GM18505 (cell line): ENCODE measurements around the gene BAG3.
"Not testable (repeated sequence)": the region's sequence is repeated elsewhere in the genome, so short reads cannot be mapped to it uniquely, and the experiment has no call there.

Experiments used
- ATAC-seq: cut with Tn5 transposase; IDR thresholded peaks from one replicate; pipeline ENCODE4 v1.9.1; 2021; ENCODE audit not compliant: unreplicated experiment
- POLR2A ChIP-seq: IDR thresholded peaks from 4 replicates; pipeline ENCODE4 v1.6.1; 2011; ENCODE audit warnings: borderline replicate concordance; ENCODE audit not compliant: insufficient read depth, insufficient read length; ENCODE audit errors: extremely low read depth

The BAG3 gene

DNA sequence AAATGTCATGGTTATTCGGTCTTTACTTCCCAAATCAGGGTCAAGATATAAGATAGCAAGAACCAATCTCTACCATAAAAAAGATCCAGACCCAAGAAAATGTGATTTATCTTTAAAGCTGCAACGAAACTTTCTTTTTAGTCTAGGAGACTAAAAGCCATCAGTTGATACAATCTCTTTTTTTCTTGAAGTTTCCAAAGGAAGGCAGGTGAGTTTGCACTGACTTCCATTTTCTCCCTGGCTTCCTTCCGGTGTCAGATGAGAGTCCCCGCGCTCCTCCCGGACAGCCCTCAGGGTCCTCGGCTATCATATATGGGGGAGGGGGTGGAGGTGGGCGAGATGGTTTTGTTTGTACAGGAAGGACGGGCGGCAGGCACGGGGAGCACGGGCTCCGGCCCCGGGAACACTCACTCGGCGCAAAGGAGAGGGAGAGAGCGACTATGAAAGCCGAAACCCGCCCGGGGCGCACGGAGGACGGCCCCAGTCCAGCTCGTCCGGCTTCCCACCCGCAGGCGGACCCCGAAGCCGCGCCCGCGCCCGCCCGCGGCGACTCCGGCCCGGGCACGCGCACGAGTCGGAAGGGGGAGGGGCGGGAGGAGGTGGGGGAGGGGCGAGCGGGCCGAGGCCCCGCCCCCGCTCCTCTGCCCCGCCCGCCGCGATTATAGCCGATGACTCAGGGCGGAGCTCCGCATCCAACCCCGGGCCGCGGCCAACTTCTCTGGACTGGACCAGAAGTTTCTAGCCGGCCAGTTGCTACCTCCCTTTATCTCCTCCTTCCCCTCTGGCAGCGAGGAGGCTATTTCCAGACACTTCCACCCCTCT lies at the start of gene BAG3:
Gene BAG3 (plus strand): TSS at position 689 of the 822 bp plus-strand sequence. CDS start 296 bp downstream, outside the sequence.
- ATAC-seq: peak; percentile 50
- TF ChIP-seq POLR2A: peak; percentile 89

DNA sequence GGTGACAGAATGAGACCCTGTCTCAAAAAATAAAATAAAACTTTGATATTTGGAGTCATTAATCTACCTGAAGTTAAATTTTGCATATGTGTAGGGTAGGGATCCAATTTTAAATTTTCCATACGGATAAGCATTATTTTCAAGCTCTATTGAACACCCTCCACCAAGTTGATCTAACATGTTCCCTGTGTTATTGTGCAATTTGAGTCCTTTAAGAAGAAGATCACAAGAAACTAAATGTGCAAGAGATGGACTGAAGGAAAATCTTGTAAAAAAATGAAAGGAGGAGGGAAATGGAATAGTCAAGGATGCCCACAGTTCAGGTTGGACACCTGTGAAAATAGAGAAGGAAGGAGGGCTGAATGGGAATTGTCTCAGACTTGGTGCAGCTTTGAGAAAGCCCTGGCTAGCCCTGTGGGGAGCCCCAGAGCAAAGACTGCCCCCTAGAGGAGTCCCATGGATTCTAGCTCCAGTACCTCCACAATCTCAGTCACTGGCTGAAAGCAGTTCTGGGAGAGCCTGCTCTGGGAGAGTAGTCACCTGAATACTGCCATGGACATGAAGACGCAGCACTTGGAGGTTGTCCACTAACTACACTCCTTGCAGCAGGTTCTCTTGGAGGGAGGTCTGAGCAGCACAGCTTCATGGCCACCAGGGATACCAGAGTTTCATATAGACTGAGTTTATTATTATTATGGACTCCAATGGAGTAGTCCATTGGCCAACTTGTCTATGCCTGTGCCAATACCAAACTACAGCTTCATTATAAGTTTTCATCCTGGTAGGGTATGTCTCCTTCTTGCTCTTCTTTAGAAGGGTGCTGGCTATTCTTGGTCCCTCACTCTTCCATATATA lies 48.7 kb upstream of the BAG3 start:
- no peak for TF ChIP-seq POLR2A
- no peak for ATAC-seq

GRCh38 chr10:119604468-119604867 lies 46.7 kb upstream of the BAG3 start:
- TF ChIP-seq POLR2A: no peak
- ATAC-seq: no peak

- ATAC-seq: no peak
- no peak for TF ChIP-seq POLR2A
Measured at GRCh38 chr10:119608316-119609155, 42.6 kb upstream of the BAG3 start.

GRCh38 chr10:119609516-119609915 lies 41.7 kb upstream of the BAG3 start:
- TF ChIP-seq POLR2A: no peak
- ATAC-seq: no peak

- ATAC-seq: no peak
- TF ChIP-seq POLR2A: no peak
Measured at GRCh38 chr10:119611433-119611832, 39.7 kb upstream of the BAG3 start.

- ATAC-seq: no peak
- no peak for TF ChIP-seq POLR2A
Measured at GRCh38 chr10:119613741-119614140, 37.4 kb upstream of the BAG3 start.

- no peak for ATAC-seq
- no peak for TF ChIP-seq POLR2A
Measured at GRCh38 chr10:119614686-119615085, 36.5 kb upstream of the BAG3 start.

DNA sequence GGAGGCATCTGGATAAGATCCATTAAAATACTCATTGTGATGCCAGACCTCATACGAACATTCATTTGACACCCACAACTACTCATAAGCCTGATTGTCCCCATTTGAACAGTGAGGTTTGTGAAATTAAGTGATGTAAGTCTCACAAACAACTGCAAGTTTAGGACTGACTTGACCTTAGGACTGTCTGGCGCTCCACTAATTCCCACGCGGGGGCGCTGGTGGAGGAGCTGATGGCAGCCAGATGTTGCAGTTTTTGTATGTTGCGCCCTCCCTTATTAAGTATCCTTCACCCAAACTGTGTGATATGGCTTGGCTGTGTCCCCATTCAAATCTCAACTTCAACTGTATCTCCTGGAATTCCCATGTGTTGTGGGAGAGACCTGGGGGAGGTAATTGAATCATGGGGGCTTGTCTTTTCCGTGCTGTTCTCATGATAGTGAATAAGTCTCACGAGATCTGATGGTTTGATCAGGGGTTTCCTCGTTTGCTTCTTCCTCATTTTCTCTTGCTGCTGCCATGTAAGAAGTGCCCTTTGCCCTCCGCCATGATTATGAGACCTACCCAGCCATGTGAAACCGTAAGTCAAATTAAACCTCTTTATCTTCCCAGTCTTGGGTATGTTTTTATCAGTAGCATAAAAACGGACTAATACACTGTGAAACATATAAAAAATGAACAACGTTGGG lies 34.2 kb upstream of the BAG3 start:
- no peak for TF ChIP-seq POLR2A

GRCh38 chr10:119619215-119619614 lies 32.0 kb upstream of the BAG3 start:
- no peak for TF ChIP-seq POLR2A
- no peak for ATAC-seq

More for the DNA sequence above, 34.2 kb upstream of the BAG3 start:
- no peak for ATAC-seq

GRCh38 chr10:119619811-119620210 lies 31.4 kb upstream of the BAG3 start:
- not testable (repeated sequence) for ATAC-seq

DNA sequence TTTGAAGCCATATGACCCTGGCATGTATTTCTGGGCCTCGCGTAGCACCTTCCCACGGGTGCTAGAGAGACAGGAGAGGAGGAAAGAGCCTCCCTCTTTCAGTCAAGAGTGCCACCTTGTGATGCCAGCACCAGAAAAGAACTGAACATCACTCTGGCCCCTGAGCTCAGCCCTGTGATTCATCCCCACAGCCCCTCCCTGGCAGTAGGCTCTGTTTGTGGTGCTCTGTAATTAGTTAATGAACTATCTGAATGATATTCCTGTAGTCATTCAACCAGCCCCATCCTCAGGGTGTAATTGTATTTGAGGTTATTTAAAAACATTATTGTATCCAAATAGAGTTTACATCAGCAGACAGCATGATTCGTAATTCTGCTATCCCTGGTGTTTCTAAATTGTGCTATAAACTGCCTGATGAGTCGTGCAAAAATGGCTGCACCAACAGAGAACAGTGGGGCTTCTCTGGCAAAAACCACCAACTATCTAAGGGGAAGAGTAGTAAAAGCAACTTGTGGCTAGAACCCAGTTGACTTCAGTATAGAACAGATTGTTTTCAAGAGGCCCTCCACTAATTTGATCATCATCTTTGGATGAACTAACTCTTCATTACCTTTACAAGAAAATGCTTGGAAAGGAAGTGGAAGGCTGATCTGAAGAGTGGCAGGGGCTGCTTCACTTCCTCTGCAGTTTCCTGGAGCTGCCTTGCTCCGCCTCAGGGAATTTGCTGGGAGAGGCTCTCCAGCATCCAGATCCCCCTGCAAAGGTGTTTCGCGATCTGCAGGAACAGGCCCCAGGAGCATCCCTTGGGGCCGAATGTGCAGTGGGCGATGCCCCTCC lies 30.7 kb upstream of the BAG3 start:
- TF ChIP-seq POLR2A: no peak
- ATAC-seq: no peak
